ENCODE data around the gene OR51I2. TPM values are rescaled to one million over a fixed set of nuclear protein-coding genes. Genes with fewer than 3 reads are reported as not detected.

OR51I2 gene
- total and polyA plus RNA-seq, 9 of the 15 experiments (the other 6 are each of a cell fraction or from before 2014, with no cell fraction given), result 0.06 to 0.61 (median 0.07) TPM; not detected in 6

Other genes with a start within 250 kb of the OR51I2 start
Only the 7 nearest of the 22 such genes appear.
- not detected in 2 replicates for gene OR51B6, start 97.8 kb upstream of the OR51I2 start, total RNA-seq (2014; rRNA removed)
- gene OR51B6, start 97.8 kb upstream of the OR51I2 start, total RNA-seq (2014; rRNA removed; fragmentation: Illumina TruSeq; extraction: Trizol), result not detected in 2 replicates
- gene OR51B6, start 97.8 kb upstream of the OR51I2 start, total RNA-seq (2015; rRNA removed; fragmentation: Illumina TruSeq; extraction: Trizol), result not detected in 2 replicates
- not detected in 2 replicates for gene OR51B6, start 97.8 kb upstream of the OR51I2 start, total RNA-seq (2021)
- not detected in 2 replicates for gene OR51B6, start 97.8 kb upstream of the OR51I2 start, polyA plus RNA-seq (2011; rRNA removed)
- not detected in 2 replicates for gene OR51B6, start 97.8 kb upstream of the OR51I2 start, polyA plus RNA-seq (2014; fragmentation: Illumina TruSeq; extraction: Trizol)
- under 1 TPM; 0.06 to 0.97 TPM for gene OR51B6, start 97.8 kb upstream of the OR51I2 start, polyA plus RNA-seq (2014; fragmentation: Nextera tagmentation; extraction: Ambion mirVana)
- not detected in 2 replicates for gene OR51B6, start 97.8 kb upstream of the OR51I2 start, polyA plus RNA-seq (2014; rRNA removed)
- not detected in 2 replicates for gene OR51M1, start 65.5 kb upstream of the OR51I2 start, total RNA-seq (2014; rRNA removed)
- gene OR51M1, start 65.5 kb upstream of the OR51I2 start, total RNA-seq (2014; rRNA removed; fragmentation: Illumina TruSeq; extraction: Trizol), result 0.04 TPM in 1 of 2 replicates, not detected in the other
- not detected in 2 replicates for gene OR51M1, start 65.5 kb upstream of the OR51I2 start, total RNA-seq (2015; rRNA removed; fragmentation: Illumina TruSeq; extraction: Trizol)
- not detected in 2 replicates for gene OR51M1, start 65.5 kb upstream of the OR51I2 start, total RNA-seq (2021)
- not detected in 2 replicates for gene OR51M1, start 65.5 kb upstream of the OR51I2 start, polyA plus RNA-seq (2011; rRNA removed)
- not detected in 2 replicates for gene OR51M1, start 65.5 kb upstream of the OR51I2 start, polyA plus RNA-seq (2014; fragmentation: Illumina TruSeq; extraction: Trizol)
- under 1 TPM; 0.01 to 0.18 TPM for gene OR51M1, start 65.5 kb upstream of the OR51I2 start, polyA plus RNA-seq (2014; fragmentation: Nextera tagmentation; extraction: Ambion mirVana)
- gene OR51M1, start 65.5 kb upstream of the OR51I2 start, polyA plus RNA-seq (2014; rRNA removed), result not detected in 2 replicates
- 0.16 TPM in 1 of 2 replicates, not detected in the other for gene OR51Q1, start 27.2 kb upstream of the OR51I2 start, total RNA-seq (2014; rRNA removed)
- gene OR51Q1, start 27.2 kb upstream of the OR51I2 start, total RNA-seq (2014; rRNA removed; fragmentation: Illumina TruSeq; extraction: Trizol), result not detected in 2 replicates
- gene OR51Q1, start 27.2 kb upstream of the OR51I2 start, total RNA-seq (2015; rRNA removed; fragmentation: Illumina TruSeq; extraction: Trizol), result not detected in 2 replicates
- gene OR51Q1, start 27.2 kb upstream of the OR51I2 start, total RNA-seq (2021), result not detected in 2 replicates
- gene OR51Q1, start 27.2 kb upstream of the OR51I2 start, polyA plus RNA-seq (2011; rRNA removed), result not detected in 2 replicates
- not detected in 2 replicates for gene OR51Q1, start 27.2 kb upstream of the OR51I2 start, polyA plus RNA-seq (2014; fragmentation: Illumina TruSeq; extraction: Trizol)
- under 1 TPM in 1 of 2 experiments, not detected in 1; 0.69 TPM for gene OR51Q1, start 27.2 kb upstream of the OR51I2 start, polyA plus RNA-seq (2014; fragmentation: Nextera tagmentation; extraction: Ambion mirVana)
- not detected in 2 replicates for gene OR51Q1, start 27.2 kb upstream of the OR51I2 start, polyA plus RNA-seq (2014; rRNA removed)
- 5.2 and 5.8 TPM in 2 replicates for gene OR51I1, start 7.8 kb upstream of the OR51I2 start, total RNA-seq (2014; rRNA removed)
- gene OR51I1, start 7.8 kb upstream of the OR51I2 start, total RNA-seq (2014; rRNA removed; fragmentation: Illumina TruSeq; extraction: Trizol), result 11.0 and 16.5 TPM in 2 replicates
- gene OR51I1, start 7.8 kb upstream of the OR51I2 start, total RNA-seq (2015; rRNA removed; fragmentation: Illumina TruSeq; extraction: Trizol), result 8.2 and 8.9 TPM in 2 replicates
- 6.6 and 7.2 TPM in 2 replicates for gene OR51I1, start 7.8 kb upstream of the OR51I2 start, total RNA-seq (2021)
- 2.8 and 5.7 TPM in 2 replicates for gene OR51I1, start 7.8 kb upstream of the OR51I2 start, polyA plus RNA-seq (2011; rRNA removed)
- 2.6 TPM in 2 replicates for gene OR51I1, start 7.8 kb upstream of the OR51I2 start, polyA plus RNA-seq (2014; fragmentation: Illumina TruSeq; extraction: Trizol)
- 1 to 10 TPM in 1 of 2 experiments, under 1 TPM in 1; 0.42 to 1.4 TPM for gene OR51I1, start 7.8 kb upstream of the OR51I2 start, polyA plus RNA-seq (2014; fragmentation: Nextera tagmentation; extraction: Ambion mirVana)
- gene OR51I1, start 7.8 kb upstream of the OR51I2 start, polyA plus RNA-seq (2014; rRNA removed), result 1.8 and 1.9 TPM in 2 replicates
- gene OR52D1, start 39.4 kb downstream of the OR51I2 start, total RNA-seq (2014; rRNA removed), result 0.12 and 0.14 TPM in 2 replicates
- gene OR52D1, start 39.4 kb downstream of the OR51I2 start, total RNA-seq (2014; rRNA removed; fragmentation: Illumina TruSeq; extraction: Trizol), result not detected in 2 replicates
- gene OR52D1, start 39.4 kb downstream of the OR51I2 start, total RNA-seq (2015; rRNA removed; fragmentation: Illumina TruSeq; extraction: Trizol), result not detected in 2 replicates
- not detected in 2 replicates for gene OR52D1, start 39.4 kb downstream of the OR51I2 start, total RNA-seq (2021)
- gene OR52D1, start 39.4 kb downstream of the OR51I2 start, polyA plus RNA-seq (2011; rRNA removed), result not detected in 2 replicates
- gene OR52D1, start 39.4 kb downstream of the OR51I2 start, polyA plus RNA-seq (2014; fragmentation: Illumina TruSeq; extraction: Trizol), result not detected in 2 replicates
- 1 to 10 TPM in 1 of 2 experiments, under 1 TPM in 1; 0.97 to 1.3 TPM for gene OR52D1, start 39.4 kb downstream of the OR51I2 start, polyA plus RNA-seq (2014; fragmentation: Nextera tagmentation; extraction: Ambion mirVana)
- not detected in 2 replicates for gene OR52D1, start 39.4 kb downstream of the OR51I2 start, polyA plus RNA-seq (2014; rRNA removed)
- gene UBQLN3, start 60.6 kb downstream of the OR51I2 start, total RNA-seq (2014; rRNA removed), result 0.27 TPM in 1 of 2 replicates, not detected in the other
- not detected in 2 replicates for gene UBQLN3, start 60.6 kb downstream of the OR51I2 start, total RNA-seq (2014; rRNA removed; fragmentation: Illumina TruSeq; extraction: Trizol)
- not detected in 2 replicates for gene UBQLN3, start 60.6 kb downstream of the OR51I2 start, total RNA-seq (2015; rRNA removed; fragmentation: Illumina TruSeq; extraction: Trizol)
- gene UBQLN3, start 60.6 kb downstream of the OR51I2 start, total RNA-seq (2021), result 0.07 TPM in 1 of 2 replicates, not detected in the other
- 0.05 TPM in 1 of 2 replicates, not detected in the other for gene UBQLN3, start 60.6 kb downstream of the OR51I2 start, polyA plus RNA-seq (2011; rRNA removed)
- gene UBQLN3, start 60.6 kb downstream of the OR51I2 start, polyA plus RNA-seq (2014; fragmentation: Illumina TruSeq; extraction: Trizol), result not detected in 2 replicates
- gene UBQLN3, start 60.6 kb downstream of the OR51I2 start, polyA plus RNA-seq (2014; fragmentation: Nextera tagmentation; extraction: Ambion mirVana), result under 1 TPM in 1 of 2 experiments, not detected in 1; 0.01 TPM
- not detected in 2 replicates for gene UBQLN3, start 60.6 kb downstream of the OR51I2 start, polyA plus RNA-seq (2014; rRNA removed)
- gene UBQLNL, start 67.4 kb downstream of the OR51I2 start, total RNA-seq (2014; rRNA removed), result 0.14 and 0.16 TPM in 2 replicates
- gene UBQLNL, start 67.4 kb downstream of the OR51I2 start, total RNA-seq (2014; rRNA removed; fragmentation: Illumina TruSeq; extraction: Trizol), result 0.16 and 0.18 TPM in 2 replicates
- gene UBQLNL, start 67.4 kb downstream of the OR51I2 start, total RNA-seq (2015; rRNA removed; fragmentation: Illumina TruSeq; extraction: Trizol), result 0.11 and 0.14 TPM in 2 replicates
- 0.09 and 0.20 TPM in 2 replicates for gene UBQLNL, start 67.4 kb downstream of the OR51I2 start, total RNA-seq (2021)
- 0.14 and 0.20 TPM in 2 replicates for gene UBQLNL, start 67.4 kb downstream of the OR51I2 start, polyA plus RNA-seq (2011; rRNA removed)
- 0.06 and 0.27 TPM in 2 replicates for gene UBQLNL, start 67.4 kb downstream of the OR51I2 start, polyA plus RNA-seq (2014; fragmentation: Illumina TruSeq; extraction: Trizol)
- under 1 TPM; 0.07 to 0.14 TPM for gene UBQLNL, start 67.4 kb downstream of the OR51I2 start, polyA plus RNA-seq (2014; fragmentation: Nextera tagmentation; extraction: Ambion mirVana)
- 0.24 TPM in 1 of 2 replicates, not detected in the other for gene UBQLNL, start 67.4 kb downstream of the OR51I2 start, polyA plus RNA-seq (2014; rRNA removed)